Ovary (tissue), 3 donors: Measurements from ENCODE around the gene LRCH1.

Experiments
- POLR2A ChIP-seq: fragments of 450-650 bp; IDR thresholded peaks from one replicate; pipeline ENCODE4 v1.6.1; 2017; ENCODE audit warnings: antibody characterized with exemption, mild to moderate bottlenecking, moderate library complexity
- TF ChIP-seq, protein P1 (sequence below), 3 donors: fragments of 450-650 bp in 2 of 3; fragments of 200-600 bp in 1 of 3; IDR thresholded peaks; one replicate each; pipeline versions ENCODE4 v1.5.1 to v1.8.0; 2016 to 2022; ENCODE audit warnings: antibody characterized with exemption in 3 of 3, mild to moderate bottlenecking in 1 of 3
- donor health status: DM: no; HTN: no; CAD: no.

GRCh38 chr13:46576762-46577161 lies 23.8 kb downstream of the LRCH1 start:
- TF ChIP-seq, protein P1, sequence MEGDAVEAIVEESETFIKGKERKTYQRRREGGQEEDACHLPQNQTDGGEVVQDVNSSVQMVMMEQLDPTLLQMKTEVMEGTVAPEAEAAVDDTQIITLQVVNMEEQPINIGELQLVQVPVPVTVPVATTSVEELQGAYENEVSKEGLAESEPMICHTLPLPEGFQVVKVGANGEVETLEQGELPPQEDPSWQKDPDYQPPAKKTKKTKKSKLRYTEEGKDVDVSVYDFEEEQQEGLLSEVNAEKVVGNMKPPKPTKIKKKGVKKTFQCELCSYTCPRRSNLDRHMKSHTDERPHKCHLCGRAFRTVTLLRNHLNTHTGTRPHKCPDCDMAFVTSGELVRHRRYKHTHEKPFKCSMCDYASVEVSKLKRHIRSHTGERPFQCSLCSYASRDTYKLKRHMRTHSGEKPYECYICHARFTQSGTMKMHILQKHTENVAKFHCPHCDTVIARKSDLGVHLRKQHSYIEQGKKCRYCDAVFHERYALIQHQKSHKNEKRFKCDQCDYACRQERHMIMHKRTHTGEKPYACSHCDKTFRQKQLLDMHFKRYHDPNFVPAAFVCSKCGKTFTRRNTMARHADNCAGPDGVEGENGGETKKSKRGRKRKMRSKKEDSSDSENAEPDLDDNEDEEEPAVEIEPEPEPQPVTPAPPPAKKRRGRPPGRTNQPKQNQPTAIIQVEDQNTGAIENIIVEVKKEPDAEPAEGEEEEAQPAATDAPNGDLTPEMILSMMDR (IDR thresholded peaks at IDR 0.05), result no peak
- TF ChIP-seq POLR2A, result no peak
